Ovary (tissue), 3 donors: ENCODE measurements around the gene CDK19.

ENCODE experiments used
- CTCF ChIP-seq, 3 donors: fragments of 450-650 bp in 2 of 3; fragments of 200-600 bp in 1 of 3; IDR thresholded peaks; one replicate each; pipeline versions ENCODE4 v1.5.1 to v1.8.0; 2016 to 2022; ENCODE audit warnings: antibody characterized with exemption in 3 of 3, mild to moderate bottlenecking in 1 of 3
- EP300 ChIP-seq: sonication (generic); formaldehyde crosslinking; IDR thresholded peaks from one replicate; pipeline ENCODE4 v1.6.1; 2017; ENCODE audit warnings: antibody characterized with exemption
- POLR2A ChIP-seq: fragments of 450-650 bp; IDR thresholded peaks from one replicate; pipeline ENCODE4 v1.6.1; 2017; ENCODE audit warnings: antibody characterized with exemption, mild to moderate bottlenecking, moderate library complexity
- donor health status: DM: no; HTN: no; CAD: no.

- TF ChIP-seq EP300 (no peak), CTCF (IDR thresholded peaks at IDR 0.05) (no peak), POLR2A (no peak)
Observed at GRCh38 chr6:110683241-110683640, 132.0 kb downstream of the CDK19 start.
